HepG2 (cell line): ENCODE data around the gene KIF24. TPM values are rescaled to one million over a fixed set of nuclear protein-coding genes. Genes with fewer than 3 reads are reported as not detected.
"Not testable (repeated sequence)": the region's sequence is repeated elsewhere in the genome, so short reads cannot be mapped to it uniquely, and the experiment has no call there.

Experiments
- ATAC-seq: fragments of 200-7000 bp; cut with Tn5 transposase; 3 replicates; pipeline ENCODE4 v1.9.1; 2020; ENCODE audit warnings: mild to moderate bottlenecking, moderate library complexity
- BruUV-seq: library from RNA; stranded (reverse); fragments of 400-500 nt; replicated peaks from 2 replicates; lab custom pipeline; 2021; lab: Mats Ljungman, UMichigan
- CTCF ChIA-PET: fragments of 300-600 bp; formaldehyde crosslinking; extraction: SDS; loops from one replicate; lab custom pipeline; 2021; ENCODE audit warnings: low total read pairs, inconsistent platforms, low intra/inter-chr PET ratio; lab: Yijun Ruan, JAX
- POLR2A ChIA-PET: fragments of 350-600 bp; sonication (Branson Sonifier 250); formaldehyde crosslinking; loops from one replicate; lab custom pipeline; 2020; ENCODE audit warnings: antibody characterized with exemption, inconsistent platforms; lab: Yijun Ruan, JAX
- DNase-seq: peaks from one replicate; pipeline ENCODE4 v3.0.0-alpha.2; 2015; ENCODE audit warnings: low spot score
- FAIRE-seq: peaks from 3 replicates; lab custom pipeline; 2011; peaks lifted over from hg19 to GRCh38; lab: Jason Lieb, UNC
- H2AFZ ChIP-seq: one replicate; pipeline ENCODE4 v1.6.1; 2011; ENCODE audit warnings: low read length, inconsistent platforms
- H3K27ac ChIP-seq: fragments of 300-600 bp; 3 replicates; pipeline ENCODE4 v1.8.0; 2011; ENCODE audit warnings: mixed run types, mild to moderate bottlenecking, mixed read lengths, low read length, inconsistent platforms; ENCODE audit not compliant: insufficient read depth; ENCODE audit errors: extremely low read length
- H3K27me3 ChIP-seq, 2 experiments: fragments of 200-600 bp in 1 of 2; 2 replicates in 1 of 2; 3 replicates in 1 of 2; pipeline versions ENCODE4 v1.6.0 to v1.8.0; 2011; ENCODE audit warnings: low read length in 2 of 2, mild to moderate bottlenecking in 2 of 2, moderate library complexity in 2 of 2, inconsistent platforms in 1 of 2; ENCODE audit not compliant: insufficient read depth in 2 of 2, control insufficient read depth in 1 of 2
- H3K36me3 ChIP-seq, 2 experiments: fragments of 200-600 bp in 1 of 2; replicated peaks in 1 of 2; 2 replicates in 1 of 2; 3 replicates in 1 of 2; pipeline versions ENCODE4 v1.5.1 to v1.8.0; 2011; ENCODE audit warnings: low read length in 2 of 2, inconsistent platforms in 1 of 2; ENCODE audit not compliant: insufficient read depth in 2 of 2, control insufficient read depth in 1 of 2
- H3K4me1 ChIP-seq: 2 replicates; pipeline ENCODE4 v1.5.1; 2012; ENCODE audit warnings: low read length, inconsistent platforms; ENCODE audit not compliant: insufficient read depth
- H3K4me2 ChIP-seq: 2 replicates; pipeline ENCODE4 v1.6.0; 2011; ENCODE audit warnings: low read depth, low read length, inconsistent platforms
- H3K4me3 ChIP-seq, 3 experiments: fragments of 200-600 bp in 1 of 3; sonication (generic), shearing (Covaris generic) in 1 of 3; replicated peaks in 1 of 3; 2 replicates each; pipeline ENCODE4 v1.5.1; 2011 to 2016; ENCODE audit warnings: low read length in 3 of 3, inconsistent platforms in 2 of 3, low read depth in 2 of 3, mild to moderate bottlenecking in 2 of 3, control low read depth in 1 of 3, mixed read lengths in 1 of 3; ENCODE audit not compliant: insufficient read depth in 1 of 3
- H3K79me2 ChIP-seq: one replicate; pipeline ENCODE4 v1.6.1; 2011; ENCODE audit warnings: low read length, inconsistent platforms; ENCODE audit not compliant: insufficient read depth
- H3K9ac ChIP-seq: 2 replicates; pipeline ENCODE4 v1.6.0; 2011; ENCODE audit warnings: mild to moderate bottlenecking, low read depth, low read length, inconsistent platforms; ENCODE audit not compliant: insufficient read depth
- H3K9me3 ChIP-seq: 2 replicates; pipeline ENCODE4 v1.5.1; 2012; ENCODE audit warnings: mild to moderate bottlenecking, low read length
- H4K20me1 ChIP-seq: 2 replicates; pipeline ENCODE4 v1.6.0; 2011; ENCODE audit warnings: inconsistent platforms, mild to moderate bottlenecking, low read length, moderate library complexity; ENCODE audit not compliant: insufficient read depth
- NR2C2 ChIP-seq: sonication (generic); formaldehyde crosslinking; IDR thresholded peaks from 2 replicates; pipeline ENCODE4 v1.4.0; 2020; ENCODE audit warnings: missing genetic modification reagents, mild to moderate bottlenecking, moderate library complexity, borderline replicate concordance
- ZBTB7A ChIP-seq: sonication (generic); formaldehyde crosslinking; IDR thresholded peaks from 2 replicates; pipeline ENCODE4 v1.8.0; 2022; ENCODE audit warnings: mild to moderate bottlenecking, missing genetic modification reagents
- ZNF572 ChIP-seq: sonication (generic); formaldehyde crosslinking; IDR thresholded peaks from 2 replicates; pipeline ENCODE4 v1.5.1; 2020; ENCODE audit warnings: mild to moderate bottlenecking, missing genetic modification reagents
- WGBS: methylation state at CpG from one replicate; pipeline ENCODE4 v1.1.6; 2017; ENCODE audit warnings: low lambda C conversion rate; 5-methylcytosine and 5-hydroxymethylcytosine counted together
- in situ Hi-C: cut with HindIII; loops from 2 replicates; pipeline ENCODE4 v1.10.0; 2017; ENCODE audit warnings: low pct_unique_long_range_greater_than_20kb; ENCODE audit not compliant: extremely low pct_ligation_motif_present
- intact Hi-C: fragments of 100-400 bp; cut with micrococcal nuclease; formaldehyde crosslinking; loops from one replicate; pipeline ENCODE4 v1.10.0; 2022; ENCODE audit not compliant: unreplicated experiment
- polyA plus RNA-seq, 8 experiments: library from polyadenylated mRNA; depleted of rRNA in 3 of 8; stranded (reverse) in 7 of 8; unstranded in 1 of 8; fragments of >200 nt; fragmentation: Illumina TruSeq in 4 of 8; extraction: Trizol in 4 of 8; gene quantifications; 2 replicates each; pipeline versions ENCODE4 v1.2.1 to v1.2.3, GENCODE V29; 2011 to 2016; ENCODE audit warnings: low read depth in 4 of 8, missing spikeins in 1 of 8, mixed read lengths in 1 of 8; ENCODE audit not compliant: insufficient read depth in 1 of 8
- total RNA-seq, 5 experiments: library from RNA; depleted of rRNA; stranded (reverse); fragments of >200 nt; fragmentation: Illumina TruSeq; extraction: Trizol; gene quantifications; 2 replicates each; pipeline ENCODE4 v1.2.3, GENCODE V29; 2016; ENCODE audit warnings: low read depth in 1 of 5
- TF ChIP-seq, protein P1 (sequence below): sonication (generic); formaldehyde crosslinking; IDR thresholded peaks from 2 replicates; pipeline ENCODE4 v1.4.0; 2020; ENCODE audit warnings: mild to moderate bottlenecking, missing genetic modification reagents
- TF ChIP-seq, protein P2 (sequence below), 2 experiments: IDR thresholded peaks; 2 replicates each; pipeline ENCODE4 v1.6.1; 2011 to 2012; ENCODE audit warnings: low read length in 2 of 2, borderline replicate concordance in 1 of 2, low read depth in 1 of 2, mild to moderate bottlenecking in 1 of 2, moderate library complexity in 1 of 2
- TF ChIP-seq, protein P3 (sequence below): sonication (generic); formaldehyde crosslinking; conservative IDR thresholded peaks from 2 replicates; pipeline ENCODE4 v1.8.0; 2022; ENCODE audit warnings: missing genetic modification reagents

The KIF24 gene
- total and polyA plus RNA-seq, 2 of the 13 experiments (the other 11 are each of a cell fraction or from before 2014, with no cell fraction given): 1.1 to 3.0 TPM

DNA sequence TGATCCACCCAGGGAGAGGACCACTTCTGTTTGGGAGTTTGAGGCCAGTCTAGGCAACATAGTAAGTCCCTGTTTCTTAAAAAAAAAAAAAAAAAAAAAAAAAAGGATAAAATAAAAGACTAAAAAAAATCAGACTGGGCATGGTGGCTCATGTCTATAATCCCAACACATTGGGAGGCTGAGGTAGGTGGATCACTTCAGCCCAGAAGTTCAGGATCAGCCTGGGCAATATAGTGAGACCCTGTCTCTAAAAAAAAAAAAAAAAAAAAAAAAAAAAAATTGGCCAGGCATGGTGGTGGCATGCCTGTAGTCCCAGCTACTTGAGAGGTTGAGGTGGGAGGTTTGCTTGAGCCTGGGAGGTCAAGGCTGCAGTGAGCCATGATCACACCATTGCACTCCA, 9.0 kb upstream of the KIF24 start:
- H4K20me1 ChIP-seq, H3K27ac ChIP-seq, CTCF ChIA-PET, H3K4me3 ChIP-seq, H3K27me3 ChIP-seq, DNase-seq, H3K4me2 ChIP-seq, H3K9ac ChIP-seq, H2AFZ ChIP-seq, H3K9me3 ChIP-seq, FAIRE-seq, BruUV-seq, ATAC-seq, H3K79me2 ChIP-seq, in situ Hi-C loops: not testable (repeated sequence)
- H3K36me3 ChIP-seq: peaks cover 13 to 16% of the 10 kb centered on the region in 2 experiments
- H3K4me1 ChIP-seq: peaks cover 34% of the 10 kb centered on the region
- POLR2A ChIA-PET: interaction anchor here (7.6 kb wide), 1 partner anchor 38 kb away, joined by 162 read pairs; the partner anchor contains the start of gene MYORG
- intact Hi-C loops: loop anchor here (10.0 kb wide), 1 partner anchor 167 kb away; no protein-coding TSS in a partner anchor

DNA sequence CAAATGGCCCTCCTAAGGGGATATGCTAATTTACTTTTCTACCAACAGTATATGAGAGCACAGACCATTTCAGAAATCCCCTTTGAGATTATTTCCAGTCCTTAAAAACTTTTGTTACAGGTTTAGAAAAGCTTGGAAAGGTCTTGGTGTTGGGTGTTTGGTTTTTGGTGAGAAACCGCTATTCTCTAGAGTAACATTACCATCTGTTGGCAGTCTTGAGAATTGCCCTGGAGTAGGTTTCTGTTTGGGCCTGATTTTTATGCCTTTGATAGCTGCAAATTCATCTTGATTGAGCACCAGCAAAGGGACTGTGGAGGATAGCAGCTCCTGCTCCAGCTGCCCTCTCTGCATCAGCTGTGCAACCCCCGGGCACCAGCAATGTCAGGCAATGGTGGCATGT, 8.3 kb upstream of the KIF24 start:
- ChIA-PET CTCF (no interaction called here), POLR2A (interaction anchor here (7.6 kb wide), 1 partner anchor 39 kb away, joined by 162 read pairs; the partner anchor contains the start of gene MYORG)
- Histone ChIP-seq H3K9ac (no peak overlapping the region), H3K27ac (no peak overlapping the region), H4K20me1 (no peaks in the 10 kb centered on the region), H3K4me3 (no peak overlapping the region), H3K36me3 (peaks cover 11 to 16% of the 10 kb centered on the region in 2 experiments), H3K27me3 (no peaks in the 10 kb centered on the region), H3K79me2 (peaks cover 2% of the 10 kb centered on the region), H3K4me2 (no peak overlapping the region), H2AFZ (no peak overlapping the region), H3K4me1 (peaks cover 38% of the 10 kb centered on the region), H3K9me3 (no peaks in the 10 kb centered on the region)
- no TSS peak for BruUV-seq
- in situ Hi-C loops: no loop called here
- WGBS: 90% methylated on average over 1 of the region's 2 CpGs
- DNase-seq (no peak), ATAC-seq (no peak), FAIRE-seq (no peak)
- intact Hi-C loops: loop anchor here (10.0 kb wide), 1 partner anchor 167 kb away; no protein-coding TSS in a partner anchor
- TF ChIP-seq NR2C2 (CRISPR knock-in tag): no peak
- TF ChIP-seq, protein P1, sequence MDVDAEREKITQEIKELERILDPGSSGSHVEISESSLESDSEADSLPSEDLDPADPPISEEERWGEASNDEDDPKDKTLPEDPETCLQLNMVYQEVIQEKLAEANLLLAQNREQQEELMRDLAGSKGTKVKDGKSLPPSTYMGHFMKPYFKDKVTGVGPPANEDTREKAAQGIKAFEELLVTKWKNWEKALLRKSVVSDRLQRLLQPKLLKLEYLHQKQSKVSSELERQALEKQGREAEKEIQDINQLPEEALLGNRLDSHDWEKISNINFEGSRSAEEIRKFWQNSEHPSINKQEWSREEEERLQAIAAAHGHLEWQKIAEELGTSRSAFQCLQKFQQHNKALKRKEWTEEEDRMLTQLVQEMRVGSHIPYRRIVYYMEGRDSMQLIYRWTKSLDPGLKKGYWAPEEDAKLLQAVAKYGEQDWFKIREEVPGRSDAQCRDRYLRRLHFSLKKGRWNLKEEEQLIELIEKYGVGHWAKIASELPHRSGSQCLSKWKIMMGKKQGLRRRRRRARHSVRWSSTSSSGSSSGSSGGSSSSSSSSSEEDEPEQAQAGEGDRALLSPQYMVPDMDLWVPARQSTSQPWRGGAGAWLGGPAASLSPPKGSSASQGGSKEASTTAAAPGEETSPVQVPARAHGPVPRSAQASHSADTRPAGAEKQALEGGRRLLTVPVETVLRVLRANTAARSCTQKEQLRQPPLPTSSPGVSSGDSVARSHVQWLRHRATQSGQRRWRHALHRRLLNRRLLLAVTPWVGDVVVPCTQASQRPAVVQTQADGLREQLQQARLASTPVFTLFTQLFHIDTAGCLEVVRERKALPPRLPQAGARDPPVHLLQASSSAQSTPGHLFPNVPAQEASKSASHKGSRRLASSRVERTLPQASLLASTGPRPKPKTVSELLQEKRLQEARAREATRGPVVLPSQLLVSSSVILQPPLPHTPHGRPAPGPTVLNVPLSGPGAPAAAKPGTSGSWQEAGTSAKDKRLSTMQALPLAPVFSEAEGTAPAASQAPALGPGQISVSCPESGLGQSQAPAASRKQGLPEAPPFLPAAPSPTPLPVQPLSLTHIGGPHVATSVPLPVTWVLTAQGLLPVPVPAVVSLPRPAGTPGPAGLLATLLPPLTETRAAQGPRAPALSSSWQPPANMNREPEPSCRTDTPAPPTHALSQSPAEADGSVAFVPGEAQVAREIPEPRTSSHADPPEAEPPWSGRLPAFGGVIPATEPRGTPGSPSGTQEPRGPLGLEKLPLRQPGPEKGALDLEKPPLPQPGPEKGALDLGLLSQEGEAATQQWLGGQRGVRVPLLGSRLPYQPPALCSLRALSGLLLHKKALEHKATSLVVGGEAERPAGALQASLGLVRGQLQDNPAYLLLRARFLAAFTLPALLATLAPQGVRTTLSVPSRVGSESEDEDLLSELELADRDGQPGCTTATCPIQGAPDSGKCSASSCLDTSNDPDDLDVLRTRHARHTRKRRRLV (CRISPR knock-in tag): no peak
- TF ChIP-seq, protein P2, sequence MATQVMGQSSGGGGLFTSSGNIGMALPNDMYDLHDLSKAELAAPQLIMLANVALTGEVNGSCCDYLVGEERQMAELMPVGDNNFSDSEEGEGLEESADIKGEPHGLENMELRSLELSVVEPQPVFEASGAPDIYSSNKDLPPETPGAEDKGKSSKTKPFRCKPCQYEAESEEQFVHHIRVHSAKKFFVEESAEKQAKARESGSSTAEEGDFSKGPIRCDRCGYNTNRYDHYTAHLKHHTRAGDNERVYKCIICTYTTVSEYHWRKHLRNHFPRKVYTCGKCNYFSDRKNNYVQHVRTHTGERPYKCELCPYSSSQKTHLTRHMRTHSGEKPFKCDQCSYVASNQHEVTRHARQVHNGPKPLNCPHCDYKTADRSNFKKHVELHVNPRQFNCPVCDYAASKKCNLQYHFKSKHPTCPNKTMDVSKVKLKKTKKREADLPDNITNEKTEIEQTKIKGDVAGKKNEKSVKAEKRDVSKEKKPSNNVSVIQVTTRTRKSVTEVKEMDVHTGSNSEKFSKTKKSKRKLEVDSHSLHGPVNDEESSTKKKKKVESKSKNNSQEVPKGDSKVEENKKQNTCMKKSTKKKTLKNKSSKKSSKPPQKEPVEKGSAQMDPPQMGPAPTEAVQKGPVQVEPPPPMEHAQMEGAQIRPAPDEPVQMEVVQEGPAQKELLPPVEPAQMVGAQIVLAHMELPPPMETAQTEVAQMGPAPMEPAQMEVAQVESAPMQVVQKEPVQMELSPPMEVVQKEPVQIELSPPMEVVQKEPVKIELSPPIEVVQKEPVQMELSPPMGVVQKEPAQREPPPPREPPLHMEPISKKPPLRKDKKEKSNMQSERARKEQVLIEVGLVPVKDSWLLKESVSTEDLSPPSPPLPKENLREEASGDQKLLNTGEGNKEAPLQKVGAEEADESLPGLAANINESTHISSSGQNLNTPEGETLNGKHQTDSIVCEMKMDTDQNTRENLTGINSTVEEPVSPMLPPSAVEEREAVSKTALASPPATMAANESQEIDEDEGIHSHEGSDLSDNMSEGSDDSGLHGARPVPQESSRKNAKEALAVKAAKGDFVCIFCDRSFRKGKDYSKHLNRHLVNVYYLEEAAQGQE (IDR thresholded peaks at IDR 0.05; ENCODE audit: borderline replicate concordance in 1 of 2, low read depth in 1 of 2, low read length in 2 of 2): no peak
- TF ChIP-seq, protein P3, sequence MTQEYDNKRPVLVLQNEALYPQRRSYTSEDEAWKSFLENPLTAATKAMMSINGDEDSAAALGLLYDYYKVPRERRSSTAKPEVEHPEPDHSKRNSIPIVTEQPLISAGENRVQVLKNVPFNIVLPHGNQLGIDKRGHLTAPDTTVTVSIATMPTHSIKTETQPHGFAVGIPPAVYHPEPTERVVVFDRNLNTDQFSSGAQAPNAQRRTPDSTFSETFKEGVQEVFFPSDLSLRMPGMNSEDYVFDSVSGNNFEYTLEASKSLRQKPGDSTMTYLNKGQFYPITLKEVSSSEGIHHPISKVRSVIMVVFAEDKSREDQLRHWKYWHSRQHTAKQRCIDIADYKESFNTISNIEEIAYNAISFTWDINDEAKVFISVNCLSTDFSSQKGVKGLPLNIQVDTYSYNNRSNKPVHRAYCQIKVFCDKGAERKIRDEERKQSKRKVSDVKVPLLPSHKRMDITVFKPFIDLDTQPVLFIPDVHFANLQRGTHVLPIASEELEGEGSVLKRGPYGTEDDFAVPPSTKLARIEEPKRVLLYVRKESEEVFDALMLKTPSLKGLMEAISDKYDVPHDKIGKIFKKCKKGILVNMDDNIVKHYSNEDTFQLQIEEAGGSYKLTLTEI (CRISPR knock-in tag): no peak
- no peak for TF ChIP-seq ZBTB7A (CRISPR knock-in tag)
- no peak for TF ChIP-seq ZNF572
